Fibroblast of peridontal ligament (primary cell): ENCODE measurements around the gene AGPAT2.
A peak's percentile ranks its signal among the peaks of the same experiment; 100 is the strongest.

Experiments
- DNase-seq: peaks from one replicate; pipeline ENCODE4 v3.0.0-alpha.2; 2010; ENCODE audit errors: extremely low read depth

AGPAT2 gene

GRCh38 chr9:136687721-136688223 is 515 bp upstream of the AGPAT2 start:
- no peak for DNase-seq

- DNase-seq = no peak
These were observed 793 bp downstream of the AGPAT2 start for GRCh38 chr9:136686534-136686793.

GRCh38 chr9:136685790-136686533 is 1.3 kb downstream of the AGPAT2 start:
- DNase-seq = peak; percentile 10

GRCh38 chr9:136685216-136685615 is 2.0 kb downstream of the AGPAT2 start:
- no peak for DNase-seq

- DNase-seq = no peak
These were observed 2.5 kb downstream of the AGPAT2 start for GRCh38 chr9:136684799-136685198.

GRCh38 chr9:136684339-136684738 is 2.9 kb downstream of the AGPAT2 start:
- DNase-seq = no peak

- no peak for DNase-seq
These were observed 3.5 kb downstream of the AGPAT2 start for GRCh38 chr9:136683755-136684154.

GRCh38 chr9:136683173-136683745 is 4.0 kb downstream of the AGPAT2 start:
- DNase-seq = no peak

- no peak for DNase-seq
These were observed 4.5 kb downstream of the AGPAT2 start for GRCh38 chr9:136682710-136683109.

- no peak for DNase-seq
These were observed 5.1 kb downstream of the AGPAT2 start for GRCh38 chr9:136681945-136682699.

- no peak for DNase-seq
These were observed 6.2 kb downstream of the AGPAT2 start for GRCh38 chr9:136681029-136681428.

- DNase-seq = no peak
These were observed 7.8 kb downstream of the AGPAT2 start for GRCh38 chr9:136679431-136679941.

- DNase-seq = no peak
These were observed 8.6 kb downstream of the AGPAT2 start for GRCh38 chr9:136678624-136679023.

GRCh38 chr9:136678034-136678433 is 9.2 kb downstream of the AGPAT2 start:
- no peak for DNase-seq

GRCh38 chr9:136676920-136677686 is 10.2 kb downstream of the AGPAT2 start:
- no peak for DNase-seq

- no peak for DNase-seq
These were observed 10.9 kb downstream of the AGPAT2 start for GRCh38 chr9:136676297-136676794.

GRCh38 chr9:136675477-136676296 is 11.6 kb downstream of the AGPAT2 start:
- DNase-seq = no peak

- no peak for DNase-seq
These were observed 12.4 kb downstream of the AGPAT2 start for GRCh38 chr9:136674786-136675349.

- no peak for DNase-seq
These were observed 13.1 kb downstream of the AGPAT2 start for GRCh38 chr9:136673975-136674785.
